Measurements from ENCODE around the gene TMUB2.

The TMUB2 gene

GRCh38 chr17:44204441-44204882 lies 17.7 kb downstream of the TMUB2 start:
- DNase-seq, result no peak

- DNase-seq, result no peak
These were observed 19.4 kb downstream of the TMUB2 start for GRCh38 chr17:44205962-44206824.

- no peak for DNase-seq
These were observed 20.0 kb downstream of the TMUB2 start for GRCh38 chr17:44206825-44207155.

GRCh38 chr17:44207319-44207718 lies 20.5 kb downstream of the TMUB2 start:
- DNase-seq, result no peak

GRCh38 chr17:44207743-44208142 lies 21.0 kb downstream of the TMUB2 start:
- no peak for DNase-seq

- peak; percentile 25 for DNase-seq
These were observed 23.1 kb downstream of the TMUB2 start for GRCh38 chr17:44209786-44210341.

GRCh38 chr17:44210342-44211192 lies 23.8 kb downstream of the TMUB2 start:
- peak; percentile 94 for DNase-seq

GRCh38 chr17:44211281-44212265 lies 24.8 kb downstream of the TMUB2 start:
- DNase-seq, result no peak

- DNase-seq, result no peak
These were observed 26.0 kb downstream of the TMUB2 start for GRCh38 chr17:44212507-44213402.

GRCh38 chr17:44213403-44214229 lies 26.8 kb downstream of the TMUB2 start:
- DNase-seq, result no peak

GRCh38 chr17:44214230-44214494 lies 27.4 kb downstream of the TMUB2 start:
- DNase-seq, result no peak

- DNase-seq, result no peak
These were observed 28.1 kb downstream of the TMUB2 start for GRCh38 chr17:44214896-44215295.

- DNase-seq, result peak; percentile 58
These were observed 29.4 kb downstream of the TMUB2 start for GRCh38 chr17:44216173-44216572.

- DNase-seq, result no peak
These were observed 29.9 kb downstream of the TMUB2 start for GRCh38 chr17:44216694-44217093.

- DNase-seq, result peak; percentile 8
These were observed 31.1 kb downstream of the TMUB2 start for GRCh38 chr17:44217738-44218343.

- DNase-seq, result peak; percentile 92
These were observed 31.8 kb downstream of the TMUB2 start for GRCh38 chr17:44218344-44219107.

- DNase-seq, result peak; percentile 74
These were observed 32.4 kb downstream of the TMUB2 start for GRCh38 chr17:44219108-44219615.

GRCh38 chr17:44219616-44220212 lies 32.9 kb downstream of the TMUB2 start, which contains the start of gene UBTF:
UBTF (minus strand) TSS chr17:44219675; CDS start chr17:44218229, 1,446 bp downstream.
- peak; percentile 84 for DNase-seq

Measured in CD4-positive, alpha-beta T cell treated with Interleukin-12 subunit alpha and Interleukin-12 subunit beta, for 1 hour (primary cell).